Measurements from ENCODE around the gene GFRA1.

The GFRA1 gene

DNA sequence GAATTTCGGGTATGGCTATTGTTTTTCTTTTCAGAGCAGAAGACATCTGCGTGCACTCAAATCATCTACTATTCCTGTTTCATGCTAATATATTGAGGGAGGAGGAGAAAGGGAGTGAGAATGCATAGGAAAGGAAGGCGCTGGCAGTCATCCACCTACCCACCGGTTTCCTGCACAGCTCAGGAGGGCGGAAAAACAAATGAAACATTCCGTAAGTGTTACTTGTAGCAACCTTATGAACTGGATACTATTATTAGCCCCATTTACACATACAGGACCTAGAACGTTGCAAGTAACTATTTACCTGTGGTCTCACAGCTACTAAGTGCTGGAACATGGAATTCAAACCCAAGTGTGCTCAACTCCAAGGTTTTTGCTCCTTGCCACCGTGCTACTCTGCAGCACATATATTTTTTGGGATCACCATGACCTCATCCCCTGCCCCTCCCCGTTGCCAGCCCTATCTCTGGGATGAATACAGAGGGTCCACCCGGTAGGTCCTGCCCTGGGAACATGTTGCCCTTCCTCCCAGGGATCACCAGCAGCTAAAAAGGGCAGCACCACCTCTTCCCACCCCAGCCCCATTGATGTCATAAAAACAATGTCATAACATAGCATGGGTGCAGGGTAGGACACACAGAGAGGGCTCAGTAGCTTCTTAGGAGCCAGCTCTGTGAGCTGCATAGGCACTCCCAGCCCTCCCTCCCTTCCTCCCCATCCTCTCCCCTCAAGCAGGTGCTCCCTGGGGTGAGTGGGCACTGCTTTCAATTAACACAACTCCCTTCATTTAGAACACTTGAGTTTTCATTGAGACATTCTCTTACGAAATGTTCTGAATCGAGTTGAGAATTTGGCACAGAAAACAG is 16.9 kb downstream of the GFRA1 start:
- H3K4me3 ChIP-seq (ENCODE audit: low read depth, low read length) = no peak overlapping the region
- DNase-seq (ENCODE audit: low read depth) = peak; percentile 17
- TF ChIP-seq, protein P1, sequence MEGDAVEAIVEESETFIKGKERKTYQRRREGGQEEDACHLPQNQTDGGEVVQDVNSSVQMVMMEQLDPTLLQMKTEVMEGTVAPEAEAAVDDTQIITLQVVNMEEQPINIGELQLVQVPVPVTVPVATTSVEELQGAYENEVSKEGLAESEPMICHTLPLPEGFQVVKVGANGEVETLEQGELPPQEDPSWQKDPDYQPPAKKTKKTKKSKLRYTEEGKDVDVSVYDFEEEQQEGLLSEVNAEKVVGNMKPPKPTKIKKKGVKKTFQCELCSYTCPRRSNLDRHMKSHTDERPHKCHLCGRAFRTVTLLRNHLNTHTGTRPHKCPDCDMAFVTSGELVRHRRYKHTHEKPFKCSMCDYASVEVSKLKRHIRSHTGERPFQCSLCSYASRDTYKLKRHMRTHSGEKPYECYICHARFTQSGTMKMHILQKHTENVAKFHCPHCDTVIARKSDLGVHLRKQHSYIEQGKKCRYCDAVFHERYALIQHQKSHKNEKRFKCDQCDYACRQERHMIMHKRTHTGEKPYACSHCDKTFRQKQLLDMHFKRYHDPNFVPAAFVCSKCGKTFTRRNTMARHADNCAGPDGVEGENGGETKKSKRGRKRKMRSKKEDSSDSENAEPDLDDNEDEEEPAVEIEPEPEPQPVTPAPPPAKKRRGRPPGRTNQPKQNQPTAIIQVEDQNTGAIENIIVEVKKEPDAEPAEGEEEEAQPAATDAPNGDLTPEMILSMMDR (conservative IDR thresholded peaks at IDR 0.05; ENCODE audit: low read depth, low read length) = no peak

DNA sequence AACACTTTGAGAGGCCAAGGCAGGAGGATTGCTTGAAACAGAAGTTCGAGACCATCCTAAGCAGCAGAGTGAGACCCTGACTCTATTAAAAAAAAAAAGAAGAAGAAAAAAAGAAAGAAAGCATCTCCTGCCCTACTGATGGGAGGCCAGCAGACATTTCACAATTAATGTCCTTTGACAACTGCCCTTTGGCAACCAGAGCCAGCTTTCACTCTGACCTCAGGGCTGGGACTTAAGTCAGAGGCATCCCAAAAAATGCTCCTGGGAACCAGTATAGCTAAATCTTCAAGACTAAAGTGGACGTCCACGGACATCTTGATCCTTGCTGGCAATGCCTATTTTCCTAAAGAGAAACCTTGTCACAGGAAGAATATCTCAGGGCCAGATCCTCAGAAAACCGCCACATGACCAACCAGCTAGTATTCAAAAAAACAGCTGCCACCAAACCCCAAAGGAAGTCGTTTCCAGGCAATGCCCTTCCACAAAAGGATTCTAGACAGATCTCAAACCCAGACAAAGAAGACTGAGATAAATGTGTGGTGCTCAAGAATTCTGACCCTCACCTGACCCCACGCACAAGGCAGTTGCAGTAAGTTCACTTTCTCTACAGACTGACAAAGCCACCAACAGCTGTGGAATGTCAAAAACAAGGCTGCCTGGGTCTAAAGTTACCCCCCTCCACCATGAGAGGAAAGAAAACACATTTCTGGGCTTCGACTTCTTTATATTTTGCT is 18.4 kb downstream of the GFRA1 start:
- DNase-seq (ENCODE audit: low read depth) = no peak
- TF ChIP-seq, protein P1 (conservative IDR thresholded peaks at IDR 0.05; ENCODE audit: low read depth, low read length) = no peak
- no peak overlapping the region for H3K4me3 ChIP-seq (ENCODE audit: low read depth, low read length)

DNA sequence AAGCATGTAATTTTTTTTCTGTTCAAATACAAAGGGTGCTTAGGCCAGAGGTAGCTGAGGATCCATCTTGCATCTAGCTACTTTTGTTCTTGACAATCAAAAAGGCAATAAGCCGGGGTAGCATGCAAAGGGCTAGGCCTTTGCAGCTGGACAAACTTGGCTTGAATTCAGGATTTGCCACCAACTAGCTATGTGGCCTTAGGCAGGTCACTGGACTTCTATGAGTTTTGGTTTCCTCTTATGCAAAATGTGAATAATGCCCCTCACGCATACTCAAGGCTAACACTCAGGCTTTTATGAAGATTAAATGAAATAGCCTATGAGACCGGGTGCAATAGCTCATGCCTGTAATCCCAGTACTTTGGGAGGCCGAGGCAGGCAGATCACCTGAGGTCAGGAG is 19.3 kb downstream of the GFRA1 start:
- DNase-seq (ENCODE audit: low read depth) = no peak
- H3K4me3 ChIP-seq (ENCODE audit: low read depth, low read length) = no peak overlapping the region
- TF ChIP-seq, protein P1 (conservative IDR thresholded peaks at IDR 0.05; ENCODE audit: low read depth, low read length) = no peak

DNA sequence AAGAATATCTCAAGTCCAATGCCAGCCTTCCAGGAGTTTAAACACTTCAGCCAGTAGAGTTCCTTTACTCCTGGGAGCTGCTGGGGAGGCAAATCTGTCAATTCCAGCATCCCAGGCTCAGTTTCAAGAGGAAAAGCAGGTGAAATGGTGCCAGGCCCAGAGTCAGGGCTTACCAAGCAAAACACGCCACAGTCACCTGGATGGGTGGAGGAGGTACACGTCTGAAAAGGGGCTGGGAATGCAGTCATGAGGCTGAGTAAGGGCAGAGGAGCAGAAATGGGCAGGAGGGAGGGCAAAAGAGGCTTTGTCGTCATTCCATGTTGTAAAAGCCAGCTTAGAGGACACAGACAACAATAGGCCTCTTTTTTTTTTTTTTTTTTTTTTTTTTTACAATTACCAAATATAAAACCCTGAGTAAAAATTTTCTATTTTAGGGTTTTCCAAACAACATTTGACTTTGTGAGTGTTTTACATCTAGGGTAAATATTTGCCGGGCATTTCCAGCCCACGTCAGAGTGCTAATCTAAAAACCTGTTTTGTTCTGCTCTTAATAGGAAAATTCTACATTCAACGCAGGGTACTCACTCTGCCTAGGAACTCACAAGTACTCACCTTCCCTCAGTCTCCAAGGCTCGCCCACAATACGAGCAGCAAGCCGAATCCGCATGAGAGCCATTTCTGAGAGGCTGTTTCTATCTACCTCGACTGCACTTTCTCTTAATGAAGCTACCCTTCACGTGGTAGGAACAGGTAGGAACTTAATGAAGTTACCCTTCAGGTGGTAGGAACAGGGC is 21.2 kb downstream of the GFRA1 start:
- H3K4me3 ChIP-seq (ENCODE audit: low read depth, low read length) = no peak overlapping the region
- TF ChIP-seq, protein P1 (conservative IDR thresholded peaks at IDR 0.05; ENCODE audit: low read depth, low read length) = no peak
- no peak for DNase-seq (ENCODE audit: low read depth)

DNA sequence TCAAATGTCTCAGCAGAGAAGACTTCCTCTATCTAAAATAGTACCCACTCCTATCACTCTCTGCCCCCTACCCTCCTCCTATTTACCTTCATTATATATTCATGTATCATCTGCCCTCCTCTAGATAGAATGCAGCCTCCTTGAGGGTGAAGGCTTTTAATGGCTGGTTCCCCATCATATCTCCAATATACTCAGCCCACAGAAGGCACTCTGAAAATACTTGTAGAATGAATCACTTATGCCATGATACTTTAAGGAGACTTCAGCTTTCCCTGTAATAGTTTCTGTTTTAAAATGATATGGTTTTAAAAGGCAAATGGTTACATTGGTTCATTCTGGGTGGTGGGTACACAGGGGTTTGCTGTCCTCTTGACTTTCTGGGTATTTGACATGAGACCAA is 25.3 kb downstream of the GFRA1 start:
- peak; percentile 3 for DNase-seq (ENCODE audit: low read depth)
- no peak overlapping the region for H3K4me3 ChIP-seq (ENCODE audit: low read depth, low read length)
- TF ChIP-seq, protein P1 (conservative IDR thresholded peaks at IDR 0.05; ENCODE audit: low read depth, low read length) = no peak

DNA sequence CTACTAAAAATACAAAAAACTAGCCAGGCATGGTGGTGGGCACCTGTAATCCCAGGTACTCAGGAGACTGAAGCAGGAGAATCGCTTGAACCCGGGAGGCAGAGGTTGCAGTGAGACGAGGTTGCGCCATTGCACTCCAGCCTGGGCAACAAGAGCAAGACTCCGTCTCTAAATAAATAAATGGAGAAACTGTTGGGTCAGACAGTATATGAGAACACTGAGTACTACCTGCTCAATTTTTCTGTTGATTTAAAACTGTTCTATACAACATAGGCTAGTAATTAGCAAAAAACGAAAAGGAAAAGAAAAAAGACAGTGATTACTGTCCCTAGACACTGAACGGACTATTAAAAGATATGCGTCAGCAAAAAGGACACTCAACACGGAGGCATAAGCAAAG is 26.7 kb downstream of the GFRA1 start:
- no peak overlapping the region for H3K4me3 ChIP-seq (ENCODE audit: low read depth, low read length)
- no peak for DNase-seq (ENCODE audit: low read depth)
- TF ChIP-seq, protein P1 (conservative IDR thresholded peaks at IDR 0.05; ENCODE audit: low read depth, low read length) = no peak
